Activated CD8-positive, alpha-beta memory T cell treated with anti-CD3 and anti-CD28 coated beads, Interleukin-2, amount 50 U/mL, for 24 hours (primary cell): ENCODE data around the gene CASP8AP2.
A peak's percentile ranks its signal among the peaks of the same experiment; 100 is the strongest.
"Not testable (repeated sequence)": the region's sequence is repeated elsewhere in the genome, so short reads cannot be mapped to it uniquely, and the experiment has no call there.

ENCODE experiments used
- DNase-seq: peaks from one replicate; pipeline ENCODE4 v3.0.0-alpha.2; 2020; ENCODE audit errors: extremely low read depth

Gene CASP8AP2

GRCh38 chr6:89819336-89820130 lies 10.1 kb upstream of the CASP8AP2 start, which contains the start of gene MDN1:
MDN1 (minus strand) TSS chr6:89819794; CDS start chr6:89819607, 187 bp downstream.
- peak; percentile 75 for DNase-seq

GRCh38 chr6:89826029-89826528 lies 3.6 kb upstream of the CASP8AP2 start:
- DNase-seq, result no peak

GRCh38 chr6:89828475-89828987 lies 1.1 kb upstream of the CASP8AP2 start:
- DNase-seq, result not testable (repeated sequence)

GRCh38 chr6:89828988-89829471 lies 650 bp upstream of the CASP8AP2 start:
- no peak for DNase-seq

GRCh38 chr6:89830170-89830809 lies 610 bp downstream of the CASP8AP2 start:
- DNase-seq, result no peak

GRCh38 chr6:89834884-89835792 lies 5.5 kb downstream of the CASP8AP2 start:
- no peak for DNase-seq

GRCh38 chr6:89836639-89837222 lies 7.1 kb downstream of the CASP8AP2 start:
- no peak for DNase-seq

GRCh38 chr6:89840538-89840937 lies 10.9 kb downstream of the CASP8AP2 start:
- no peak for DNase-seq

GRCh38 chr6:89842228-89842627 lies 12.5 kb downstream of the CASP8AP2 start:
- DNase-seq, result no peak

GRCh38 chr6:89843070-89843469 lies 13.4 kb downstream of the CASP8AP2 start:
- no peak for DNase-seq

GRCh38 chr6:89847513-89847912 lies 17.8 kb downstream of the CASP8AP2 start:
- not testable (repeated sequence) for DNase-seq

GRCh38 chr6:89853068-89853467 lies 23.4 kb downstream of the CASP8AP2 start:
- DNase-seq, result no peak

- no peak for DNase-seq
Observed at GRCh38 chr6:89858041-89858440, 28.4 kb downstream of the CASP8AP2 start.

GRCh38 chr6:89859744-89860143 lies 30.1 kb downstream of the CASP8AP2 start:
- DNase-seq, result no peak

GRCh38 chr6:89862273-89862672 lies 32.6 kb downstream of the CASP8AP2 start:
- DNase-seq, result no peak

- no peak for DNase-seq
Observed at GRCh38 chr6:89862698-89863097, 33.0 kb downstream of the CASP8AP2 start.

- DNase-seq, result no peak
Observed at GRCh38 chr6:89866024-89866678, 36.5 kb downstream of the CASP8AP2 start.

GRCh38 chr6:89873721-89874120 lies 44.0 kb downstream of the CASP8AP2 start:
- no peak for DNase-seq

- no peak for DNase-seq
Observed at GRCh38 chr6:89874438-89874837, 44.8 kb downstream of the CASP8AP2 start.

GRCh38 chr6:89886378-89887120 lies 56.9 kb downstream of the CASP8AP2 start:
- no peak for DNase-seq
